ENCODE data around the gene ATXN1.

Gene ATXN1

DNA sequence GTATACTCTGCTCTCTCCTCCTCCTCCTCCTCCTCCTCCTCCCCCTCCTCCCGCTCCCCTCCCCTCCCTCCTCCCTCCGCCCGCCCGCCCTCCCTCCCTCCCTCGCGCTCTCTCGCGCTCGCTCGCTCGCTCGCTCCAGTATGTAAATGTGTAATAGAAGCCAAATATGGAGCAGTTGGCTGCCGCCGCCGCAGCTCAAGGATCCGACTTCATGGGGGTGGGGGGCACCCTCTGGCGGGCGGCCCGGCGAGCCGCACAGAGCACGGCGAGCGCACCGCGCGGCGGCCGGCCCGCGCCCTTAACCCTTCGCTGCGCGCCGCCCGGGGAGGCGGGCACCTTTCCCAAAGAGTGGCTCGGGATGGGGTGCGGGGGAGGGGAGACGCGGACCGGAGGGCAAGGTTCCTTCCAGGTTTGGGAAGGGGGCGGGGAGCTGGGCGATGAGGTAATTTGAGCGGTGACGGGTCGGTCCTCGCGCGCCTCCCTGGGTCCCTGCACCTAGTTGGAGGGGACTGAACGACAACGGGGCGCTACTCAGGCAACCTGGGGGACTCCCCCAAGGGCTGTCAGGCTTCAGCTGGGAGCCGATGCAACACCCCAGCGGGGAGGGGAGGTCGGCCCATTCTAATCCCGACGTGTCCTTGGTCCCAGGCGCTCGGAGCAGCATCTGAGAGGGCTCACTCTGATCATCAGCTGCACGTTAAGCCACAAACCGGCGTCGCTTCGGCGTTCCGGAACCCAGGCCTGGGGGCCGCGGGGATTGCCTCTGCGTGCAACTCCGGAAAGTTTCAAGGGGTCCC, 409 bp upstream of the ATXN1 start:
- peak; percentile 87 for DNase-seq

DNA sequence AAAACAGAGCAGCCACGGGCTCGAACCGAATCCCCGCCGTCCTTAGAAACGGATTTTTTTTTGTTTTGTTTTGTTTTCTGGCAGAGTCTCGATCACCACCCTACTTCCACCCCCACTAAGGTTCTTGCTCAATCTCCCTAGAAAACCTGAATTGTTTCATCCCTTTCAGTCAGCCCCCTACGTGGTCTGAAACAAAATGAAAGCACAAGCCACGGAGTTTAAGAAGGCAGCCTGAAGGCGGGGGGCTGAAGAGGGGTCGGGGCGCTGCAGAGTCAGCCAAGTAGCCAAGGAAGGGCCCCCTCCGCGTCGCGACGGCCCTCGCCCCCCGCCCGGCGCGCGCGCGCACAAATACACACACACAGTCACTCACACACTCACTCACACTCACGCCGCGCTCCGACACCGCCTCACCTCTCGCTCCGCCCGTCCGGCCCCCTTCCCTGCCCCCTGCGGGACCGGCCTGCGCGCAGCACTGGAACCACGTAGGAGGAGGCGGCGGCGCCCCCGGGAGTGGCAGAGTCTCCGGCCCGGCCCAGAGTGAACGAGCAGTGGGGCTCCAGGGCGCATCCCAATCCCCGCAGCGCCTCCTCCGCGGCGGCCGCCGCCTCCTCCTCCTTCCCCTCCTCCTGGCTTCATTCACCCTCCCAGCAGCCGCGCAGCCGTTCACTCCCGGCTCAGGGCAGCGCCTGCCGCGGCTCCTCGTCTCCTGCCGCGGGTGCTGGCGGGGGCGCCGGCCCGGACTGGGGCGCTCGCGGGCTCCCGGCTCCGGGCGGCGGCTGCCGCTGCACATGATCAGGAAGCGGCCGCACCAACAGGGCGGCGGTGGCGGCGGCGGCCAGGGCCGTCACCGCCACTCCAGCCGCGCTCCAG, 1.4 kb downstream of the ATXN1 start:
- peak; percentile 88 for DNase-seq

- DNase-seq, result no peak
Measured at GRCh38 chr6:16759181-16759645, 2.0 kb downstream of the ATXN1 start.

- no peak for DNase-seq
Measured at GRCh38 chr6:16758163-16758975, 2.9 kb downstream of the ATXN1 start.

DNA sequence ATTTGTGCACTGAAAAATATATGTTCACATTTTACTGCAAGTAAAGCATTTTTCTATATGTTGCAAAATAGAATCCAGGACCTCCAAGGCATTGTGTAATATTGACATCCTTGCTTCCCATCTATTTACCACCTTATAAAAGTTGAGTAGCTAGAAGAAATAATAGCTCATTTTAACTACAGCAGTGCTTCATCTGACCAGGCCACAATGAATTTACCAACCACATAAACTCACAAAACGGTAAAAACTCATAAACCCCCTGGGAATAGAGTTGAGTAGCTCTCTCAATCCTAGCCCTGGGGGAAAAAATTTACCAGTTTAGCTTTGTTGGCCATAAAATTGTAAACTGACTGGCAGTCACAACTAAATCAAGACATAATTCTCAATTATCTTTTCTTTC, 3.9 kb downstream of the ATXN1 start:
- DNase-seq, result no peak

- no peak for DNase-seq
Measured at GRCh38 chr6:16756660-16757255, 4.5 kb downstream of the ATXN1 start.

DNA sequence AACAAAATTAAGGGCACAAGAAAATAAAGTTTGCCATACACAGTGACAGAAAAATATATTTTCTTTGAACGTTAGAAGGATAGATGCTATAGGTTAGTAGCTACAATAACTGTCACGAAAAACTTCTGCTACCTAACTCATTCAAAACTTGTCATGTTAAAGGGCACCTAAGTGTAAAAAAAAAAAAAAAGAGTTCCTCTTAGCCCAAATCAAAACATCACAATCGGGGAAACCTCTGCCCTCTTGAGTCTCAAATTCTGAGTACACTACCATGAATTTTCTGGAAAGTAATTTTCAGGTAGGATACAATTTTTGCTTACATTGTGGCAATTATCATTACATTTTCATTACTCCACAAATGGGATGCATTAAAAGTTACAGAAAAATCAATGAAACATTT, 5.7 kb downstream of the ATXN1 start:
- DNase-seq, result no peak

- DNase-seq, result no peak
Measured at GRCh38 chr6:16754876-16755275, 6.4 kb downstream of the ATXN1 start.

DNA sequence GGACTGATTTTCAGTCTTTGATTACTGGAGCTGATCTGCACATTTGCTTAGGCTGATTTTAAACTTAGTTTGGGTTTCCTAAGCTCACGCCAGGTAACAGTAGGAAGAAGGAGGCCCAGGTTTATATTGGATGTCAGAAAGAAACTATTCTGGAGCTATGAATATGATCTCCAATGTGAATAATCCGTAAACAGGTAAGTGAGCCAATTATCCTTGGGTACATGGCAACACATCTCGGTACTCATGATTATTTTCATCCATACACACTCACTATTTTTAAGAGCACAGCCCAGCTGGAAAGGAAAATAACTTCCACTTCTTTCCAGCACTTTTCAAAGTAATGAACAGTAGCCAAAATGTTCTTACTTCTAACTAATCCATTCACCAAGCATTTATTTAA, 7.0 kb downstream of the ATXN1 start:
- no peak for DNase-seq

DNA sequence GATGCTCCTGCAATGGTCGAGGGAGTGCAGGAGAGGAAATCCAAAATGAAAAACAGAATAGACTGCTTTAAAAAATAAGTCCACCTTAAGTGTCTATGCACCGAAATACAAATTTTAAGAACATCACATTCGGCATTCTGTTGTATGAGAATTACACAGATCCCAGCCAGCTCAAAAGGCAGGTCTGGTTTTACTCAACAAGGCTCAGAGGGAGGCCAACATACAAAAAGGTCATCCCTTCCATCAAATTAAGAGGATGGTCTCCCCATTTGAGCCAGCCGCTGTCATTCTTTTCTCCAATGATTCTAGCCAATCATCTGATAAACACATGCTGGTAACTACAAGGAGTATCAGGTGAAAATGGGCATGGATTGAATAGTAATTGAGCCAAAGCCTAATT, 7.9 kb downstream of the ATXN1 start:
- no peak for DNase-seq

DNA sequence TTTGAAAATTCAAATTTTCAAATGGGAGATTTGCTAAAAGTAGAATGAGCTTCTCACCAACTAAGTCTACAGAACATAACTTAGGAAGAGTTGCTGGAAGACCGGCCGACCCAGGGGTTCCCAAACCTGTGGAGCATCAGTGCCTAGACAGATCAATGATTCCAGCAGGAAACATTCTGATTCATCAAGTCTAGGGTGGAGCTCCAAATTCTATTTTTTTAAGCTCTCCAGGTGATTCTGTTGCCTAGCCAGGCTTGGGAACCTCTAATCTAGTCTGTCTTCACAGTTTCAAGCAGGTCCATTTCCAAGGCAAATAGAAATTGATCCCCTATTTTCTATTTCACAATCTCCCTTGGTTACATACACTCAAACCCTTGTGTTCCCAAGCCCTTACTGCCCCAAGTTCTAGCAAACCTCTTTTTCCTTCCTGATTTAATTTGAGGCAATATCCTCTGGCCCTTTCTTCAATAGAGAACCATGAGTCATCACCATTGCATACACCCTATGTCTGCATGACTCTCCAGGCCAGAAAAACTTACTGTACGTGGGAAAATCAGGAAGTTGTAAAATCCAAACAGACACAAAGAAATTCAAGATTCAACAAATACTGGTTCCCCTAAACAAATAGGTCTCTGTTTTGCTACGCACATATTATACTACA, 8.9 kb downstream of the ATXN1 start:
- no peak for DNase-seq

- DNase-seq, result no peak
Measured at GRCh38 chr6:16751251-16751946, 9.9 kb downstream of the ATXN1 start.

DNA sequence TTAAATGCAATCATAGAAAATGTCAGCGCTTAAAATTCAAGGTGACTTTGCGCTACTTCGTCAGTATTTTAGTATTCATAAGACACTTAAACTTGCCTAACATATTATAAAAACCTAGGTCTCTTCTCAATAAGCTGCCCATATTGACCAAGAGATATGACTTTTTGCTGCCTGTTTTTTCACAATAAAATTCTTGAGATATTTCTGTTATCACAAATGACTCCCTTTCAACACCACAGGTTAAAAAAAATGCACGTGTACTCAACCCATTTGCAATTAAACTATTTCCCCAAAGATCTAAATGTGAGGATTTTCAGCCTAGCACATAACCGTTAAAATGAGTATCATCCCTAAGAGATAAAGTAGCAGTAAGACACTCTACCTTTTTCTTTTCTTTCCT, 10.7 kb downstream of the ATXN1 start:
- no peak for DNase-seq

GRCh38 chr6:16749516-16750485, 11.5 kb downstream of the ATXN1 start:
- no peak for DNase-seq

DNA sequence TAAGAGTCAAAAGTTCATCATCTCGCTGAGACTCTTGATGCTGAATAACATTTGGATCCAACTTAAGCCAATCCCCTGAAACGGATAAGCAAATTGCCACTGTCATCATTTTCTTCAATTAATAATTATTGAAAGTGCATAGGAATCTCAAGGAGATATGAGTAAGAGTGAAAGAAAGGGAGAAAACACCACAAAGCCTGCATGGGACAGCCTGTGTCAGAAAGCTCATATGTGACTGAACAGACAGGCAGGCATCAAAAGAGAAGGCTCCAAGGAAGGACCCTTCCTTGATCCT, 13.3 kb downstream of the ATXN1 start:
- DNase-seq, result no peak

GRCh38 chr6:16747232-16748024, 13.8 kb downstream of the ATXN1 start:
- no peak for DNase-seq

- no peak for DNase-seq
Measured at GRCh38 chr6:16746812-16747211, 14.4 kb downstream of the ATXN1 start.

DNA sequence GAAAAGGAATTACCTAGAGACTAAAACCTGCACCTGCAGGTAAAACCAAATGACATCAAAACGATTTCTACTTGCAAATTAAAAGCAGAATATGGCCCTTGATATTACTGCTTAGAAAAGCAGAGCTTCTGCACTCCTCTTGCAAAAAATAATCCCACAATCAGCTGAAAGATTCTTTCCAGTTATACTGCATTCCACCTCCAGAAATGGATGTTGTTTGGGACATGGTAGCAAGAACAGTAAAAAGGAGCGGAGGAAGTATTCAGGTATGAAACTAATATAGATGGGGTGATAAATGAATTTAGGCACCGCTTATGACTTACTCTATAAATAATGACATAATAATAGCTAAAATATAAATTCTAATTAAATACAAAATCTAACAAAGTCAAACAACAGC, 14.9 kb downstream of the ATXN1 start:
- no peak for DNase-seq

- no peak for DNase-seq
Measured at GRCh38 chr6:16743664-16744210, 17.5 kb downstream of the ATXN1 start.

Measured in activated CD8-positive, alpha-beta memory T cell treated with anti-CD3 and anti-CD28 coated beads, Interleukin-2, amount 50 U/mL, for 48 hours (primary cell).